GM18951 (cell line): ENCODE measurements around the gene MACROD2.
"Not testable (repeated sequence)": the region's sequence is repeated elsewhere in the genome, so short reads cannot be mapped to it uniquely, and the experiment has no call there.

ENCODE experiments used
- POLR2A ChIP-seq: IDR thresholded peaks from 4 replicates; pipeline ENCODE4 v1.6.1; 2011; ENCODE audit warnings: mild to moderate bottlenecking; ENCODE audit not compliant: insufficient read length, insufficient read depth; ENCODE audit errors: extremely low read depth
- in situ Hi-C: fragments of 300-500 bp; cut with MboI; formaldehyde crosslinking; loops from one replicate; pipeline ENCODE4 v1.12.0; 2022; ENCODE audit warnings: low sequenced_read_pairs, mixed read lengths, inconsistent platforms; ENCODE audit not compliant: unreplicated experiment

MACROD2 gene

GRCh38 chr20:13995086-13995665, at the start of gene MACROD2:
Gene MACROD2, plus strand, starts transcription at chr20:13995516.
- in situ Hi-C loops = no loop called here

GRCh38 chr20:13947719-13948118, 47.6 kb upstream of the MACROD2 start:
- in situ Hi-C loops = no loop called here
- TF ChIP-seq POLR2A = no peak

More at GRCh38 chr20:13995086-13995665, at the start of gene MACROD2:
- TF ChIP-seq POLR2A = no peak

- no peak for TF ChIP-seq POLR2A
- in situ Hi-C loops = no loop called here
Observed at GRCh38 chr20:13953227-13953626, 42.1 kb upstream of the MACROD2 start.

- in situ Hi-C loops = no loop called here
- TF ChIP-seq POLR2A = no peak
Observed at GRCh38 chr20:13960119-13960518, 35.2 kb upstream of the MACROD2 start.

GRCh38 chr20:13960525-13960924, 34.8 kb upstream of the MACROD2 start:
- no peak for TF ChIP-seq POLR2A
- in situ Hi-C loops = no loop called here

- no peak for TF ChIP-seq POLR2A
- in situ Hi-C loops = no loop called here
Observed at GRCh38 chr20:13984211-13984610, 11.1 kb upstream of the MACROD2 start.

- no peak for TF ChIP-seq POLR2A
- in situ Hi-C loops = no loop called here
Observed at GRCh38 chr20:13990465-13990864, 4.9 kb upstream of the MACROD2 start, which contains the start of gene SEL1L2. Gene SEL1L2, minus strand, starts transcription at chr20:13990614. Its CDS starts 80 bp downstream, at chr20:13990534.

- in situ Hi-C loops = no loop called here
- no peak for TF ChIP-seq POLR2A
Observed at GRCh38 chr20:13991311-13991710, 4.0 kb upstream of the MACROD2 start.

- in situ Hi-C loops = not testable (repeated sequence)
Observed at GRCh38 chr20:13991955-13992354, 3.4 kb upstream of the MACROD2 start.

GRCh38 chr20:13995841-13996240, 525 bp downstream of the MACROD2 start:
- in situ Hi-C loops = no loop called here
- no peak for TF ChIP-seq POLR2A

GRCh38 chr20:13996265-13996664, 949 bp downstream of the MACROD2 start:
- no peak for TF ChIP-seq POLR2A
- in situ Hi-C loops = no loop called here

- in situ Hi-C loops = no loop called here
- no peak for TF ChIP-seq POLR2A
Observed at GRCh38 chr20:14000917-14001316, 5.6 kb downstream of the MACROD2 start.

- no peak for TF ChIP-seq POLR2A
- in situ Hi-C loops = no loop called here
Observed at GRCh38 chr20:14005996-14006395, 10.7 kb downstream of the MACROD2 start.

- no peak for TF ChIP-seq POLR2A
Observed at GRCh38 chr20:14009208-14009607, 13.9 kb downstream of the MACROD2 start.

GRCh38 chr20:14012671-14013070, 17.4 kb downstream of the MACROD2 start:
- in situ Hi-C loops = no loop called here

More at GRCh38 chr20:14009208-14009607, 13.9 kb downstream of the MACROD2 start:
- in situ Hi-C loops = no loop called here

More at GRCh38 chr20:14012671-14013070, 17.4 kb downstream of the MACROD2 start:
- no peak for TF ChIP-seq POLR2A
